Mesothelial cell of epicardium (in vitro differentiated cells): ENCODE data around the gene SUSD5. TPM values are rescaled to one million over a fixed set of nuclear protein-coding genes. Genes with fewer than 3 reads are reported as not detected.
"Not testable (repeated sequence)": the region's sequence is repeated elsewhere in the genome, so short reads cannot be mapped to it uniquely, and the experiment has no call there.

Source experiments
- DNase-seq, 2 experiments: peaks; one replicate each; pipeline ENCODE4 v3.0.0; 2021; ENCODE audit warnings: low spot score in 2 of 2; ENCODE audit not compliant: unreplicated experiment in 2 of 2
- H3K27ac Mint-ChIP-seq: 2 replicates; pipeline ENCODE4 v1.8.0; 2021; ENCODE audit warnings: mixed read lengths
- H3K27me3 Mint-ChIP-seq: 2 replicates; pipeline ENCODE4 v1.8.0; 2021; ENCODE audit warnings: low read depth, mixed read lengths
- H3K36me3 Mint-ChIP-seq: 2 replicates; pipeline ENCODE4 v1.8.0; 2021; ENCODE audit warnings: mixed read lengths
- H3K4me1 Mint-ChIP-seq: 2 replicates; pipeline ENCODE4 v1.8.0; 2021; ENCODE audit warnings: mixed read lengths
- H3K4me3 Mint-ChIP-seq: 2 replicates; pipeline ENCODE4 v1.8.0; 2021; ENCODE audit warnings: mild to moderate bottlenecking, moderate library complexity, mixed read lengths
- H3K9me3 Mint-ChIP-seq: 2 replicates; pipeline ENCODE4 v1.8.0; 2021; ENCODE audit warnings: mixed read lengths
- total RNA-seq: library from RNA; stranded (reverse); gene quantifications from 3 replicates; pipeline ENCODE4 v1.2.1, GENCODE V29; 2021
- TF ChIP-seq, protein P1 (sequence below): fragments of 200-600 bp; sonication (generic); IDR thresholded peaks from one replicate; pipeline ENCODE4 v1.5.0; 2021; ENCODE audit warnings: antibody characterized with exemption; ENCODE audit not compliant: unreplicated experiment

SUSD5 gene
- total RNA-seq, 1 donor from 2014 or later, result 1.3 TPM

DNA sequence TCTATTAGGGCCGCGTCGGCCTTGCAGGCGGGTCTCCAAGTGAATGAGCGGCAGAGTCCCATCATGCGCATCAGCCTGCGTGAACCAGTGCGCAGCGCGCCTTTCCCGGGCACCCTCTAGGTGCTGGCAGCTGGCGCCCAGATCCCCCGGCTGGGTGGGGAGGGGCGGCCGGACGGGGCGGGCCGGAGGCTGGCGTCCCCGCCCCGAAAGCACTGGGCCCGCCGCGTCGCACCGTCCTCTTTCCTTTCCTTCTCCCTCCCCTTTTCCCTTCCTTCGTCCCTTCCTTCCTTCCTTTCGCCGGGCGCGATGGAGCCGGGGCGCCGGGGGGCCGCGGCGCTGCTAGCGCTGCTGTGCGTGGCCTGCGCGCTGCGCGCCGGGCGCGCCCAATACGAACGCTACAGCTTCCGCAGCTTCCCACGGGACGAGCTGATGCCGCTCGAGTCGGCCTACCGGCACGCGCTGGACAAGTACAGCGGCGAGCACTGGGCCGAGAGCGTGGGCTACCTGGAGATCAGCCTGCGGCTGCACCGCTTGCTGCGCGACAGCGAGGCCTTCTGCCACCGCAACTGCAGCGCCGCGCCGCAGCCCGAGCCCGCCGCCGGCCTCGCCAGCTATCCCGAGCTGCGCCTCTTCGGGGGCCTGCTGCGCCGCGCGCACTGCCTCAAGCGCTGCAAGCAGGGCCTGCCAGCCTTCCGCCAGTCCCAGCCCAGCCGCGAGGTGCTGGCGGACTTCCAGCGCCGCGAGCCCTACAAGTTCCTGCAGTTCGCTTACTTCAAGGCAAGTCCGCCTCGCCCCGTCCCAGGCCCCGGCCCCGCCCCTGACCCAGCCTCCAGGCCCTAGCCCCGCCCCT is 104.6 kb downstream of the SUSD5 start, which contains the start of gene CRTAP:
Gene CRTAP (plus strand): TSS at position 243 of the 850 bp plus-strand sequence. CDS start 64 bp downstream, at position 307.
- TF ChIP-seq, protein P1, sequence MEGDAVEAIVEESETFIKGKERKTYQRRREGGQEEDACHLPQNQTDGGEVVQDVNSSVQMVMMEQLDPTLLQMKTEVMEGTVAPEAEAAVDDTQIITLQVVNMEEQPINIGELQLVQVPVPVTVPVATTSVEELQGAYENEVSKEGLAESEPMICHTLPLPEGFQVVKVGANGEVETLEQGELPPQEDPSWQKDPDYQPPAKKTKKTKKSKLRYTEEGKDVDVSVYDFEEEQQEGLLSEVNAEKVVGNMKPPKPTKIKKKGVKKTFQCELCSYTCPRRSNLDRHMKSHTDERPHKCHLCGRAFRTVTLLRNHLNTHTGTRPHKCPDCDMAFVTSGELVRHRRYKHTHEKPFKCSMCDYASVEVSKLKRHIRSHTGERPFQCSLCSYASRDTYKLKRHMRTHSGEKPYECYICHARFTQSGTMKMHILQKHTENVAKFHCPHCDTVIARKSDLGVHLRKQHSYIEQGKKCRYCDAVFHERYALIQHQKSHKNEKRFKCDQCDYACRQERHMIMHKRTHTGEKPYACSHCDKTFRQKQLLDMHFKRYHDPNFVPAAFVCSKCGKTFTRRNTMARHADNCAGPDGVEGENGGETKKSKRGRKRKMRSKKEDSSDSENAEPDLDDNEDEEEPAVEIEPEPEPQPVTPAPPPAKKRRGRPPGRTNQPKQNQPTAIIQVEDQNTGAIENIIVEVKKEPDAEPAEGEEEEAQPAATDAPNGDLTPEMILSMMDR, result no peak
- H3K4me1 Mint-ChIP-seq, result peaks cover 25% of the 10 kb centered on the region
- H3K4me3 Mint-ChIP-seq, result peak within 1 kb of the TSS; percentile 81
- H3K9me3 Mint-ChIP-seq, result peaks cover 5% of the 10 kb centered on the region
- peak within 1 kb of the TSS; percentile 91 for H3K27ac Mint-ChIP-seq
- no peaks in the 10 kb centered on the region for H3K27me3 Mint-ChIP-seq
- peak; percentile 87 to 94 for DNase-seq
- H3K36me3 Mint-ChIP-seq, result no peaks in the 10 kb centered on the region

DNA sequence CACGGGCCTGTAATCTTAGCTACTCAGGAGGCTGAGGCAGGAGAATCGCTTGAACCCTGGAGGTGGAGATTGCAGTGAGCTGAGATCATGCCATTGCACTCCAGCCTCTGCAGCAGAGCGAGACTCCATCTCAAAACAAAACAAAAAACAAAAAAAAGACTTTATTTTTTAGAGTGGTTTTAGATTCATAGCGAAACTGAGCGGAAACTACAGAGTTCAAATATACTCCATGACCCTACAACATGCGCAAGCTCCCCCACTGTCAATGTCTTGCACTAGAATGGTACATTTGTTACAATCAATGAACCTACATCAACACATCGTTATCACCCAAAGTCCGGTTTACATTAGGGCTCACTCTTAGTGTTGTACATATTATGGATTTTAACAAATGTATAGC is 107.0 kb downstream of the SUSD5 start:
- H3K4me3 Mint-ChIP-seq, result no peak overlapping the region
- TF ChIP-seq, protein P1, result no peak
- H3K36me3 Mint-ChIP-seq, result no peaks in the 10 kb centered on the region
- no peak for DNase-seq
- H3K27ac Mint-ChIP-seq, result no peak overlapping the region
- H3K4me1 Mint-ChIP-seq, result peaks cover 25% of the 10 kb centered on the region
- no peaks in the 10 kb centered on the region for H3K27me3 Mint-ChIP-seq
- H3K9me3 Mint-ChIP-seq, result peaks cover 5% of the 10 kb centered on the region

DNA sequence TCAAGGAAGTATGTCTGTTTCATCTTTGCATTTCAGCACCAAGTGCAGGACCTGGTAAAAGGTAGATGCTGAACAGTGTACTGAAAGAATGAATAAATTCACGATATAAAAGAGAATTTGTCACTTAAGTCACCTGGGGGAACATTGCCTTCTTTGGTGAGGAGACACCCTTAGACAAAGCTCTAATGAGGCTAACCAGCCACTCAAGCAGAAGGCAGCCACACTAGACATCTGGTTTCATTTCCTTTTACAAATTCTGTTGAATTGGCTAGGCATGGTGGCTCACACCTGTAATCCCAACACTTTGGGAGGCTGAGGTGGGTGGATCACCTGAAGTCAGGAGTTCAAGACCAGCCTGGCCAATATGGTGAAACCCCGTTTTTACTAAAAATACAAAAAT is 111.8 kb downstream of the SUSD5 start:
- DNase-seq, H3K27ac Mint-ChIP-seq, H3K4me3 Mint-ChIP-seq, H3K4me1 Mint-ChIP-seq, H3K9me3 Mint-ChIP-seq, H3K36me3 Mint-ChIP-seq, H3K27me3 Mint-ChIP-seq: not testable (repeated sequence)

DNA sequence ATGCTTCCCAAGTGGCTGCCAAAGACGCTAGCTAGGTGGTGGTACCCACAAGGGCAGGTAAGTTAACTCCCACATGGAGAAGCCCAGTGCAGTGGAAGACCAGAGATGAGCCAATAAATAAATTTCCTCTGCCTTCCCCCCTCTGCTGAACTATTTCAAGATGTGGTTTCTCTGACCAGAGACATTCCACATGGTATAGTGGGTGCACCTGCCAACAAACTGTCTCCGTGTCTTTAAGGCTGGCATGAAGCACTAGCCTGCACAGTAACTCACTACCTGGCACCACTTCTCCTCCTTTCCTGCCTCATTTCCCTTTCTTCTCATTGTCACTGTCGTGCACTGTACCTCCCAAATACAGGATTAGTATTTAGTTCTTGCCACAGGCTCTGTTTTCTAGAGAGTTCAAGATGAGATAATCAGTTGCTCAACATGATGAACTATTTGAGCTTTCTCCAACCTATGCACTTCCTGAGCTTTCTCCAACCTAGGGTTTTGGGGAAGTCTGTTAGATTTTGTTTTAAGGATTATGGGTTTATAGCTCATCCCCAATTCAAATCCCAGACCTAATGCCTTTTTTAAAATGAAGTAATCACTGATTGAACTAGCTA is 113.2 kb downstream of the SUSD5 start:
- Mint-ChIP-seq H3K4me3 (no peak overlapping the region), H3K4me1 (no peaks in the 10 kb centered on the region), H3K27me3 (no peaks in the 10 kb centered on the region), H3K9me3 (no peaks in the 10 kb centered on the region), H3K36me3 (no peaks in the 10 kb centered on the region), H3K27ac (no peak overlapping the region)
- no peak for DNase-seq
- TF ChIP-seq, protein P1, result no peak

DNA sequence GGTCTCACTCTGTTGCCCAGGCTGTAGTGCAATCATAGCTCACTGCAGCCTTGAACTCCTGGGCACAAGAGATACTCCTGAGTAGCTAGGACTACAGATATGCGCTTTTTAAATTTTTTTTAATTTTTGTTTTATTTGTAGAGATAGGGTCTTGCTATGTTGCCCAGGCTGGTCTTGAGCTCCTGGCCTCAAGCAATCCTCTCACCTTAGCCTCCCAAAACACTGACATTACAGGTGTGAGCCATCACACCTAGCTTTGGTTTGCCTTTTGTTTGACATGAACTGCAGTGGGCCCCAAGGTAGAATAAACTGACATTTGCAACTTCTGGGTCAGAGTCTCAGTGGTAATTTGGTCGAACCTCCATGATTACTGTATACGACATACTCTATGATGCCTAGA is 113.8 kb downstream of the SUSD5 start:
- Mint-ChIP-seq H3K4me3 (no peak overlapping the region), H3K27me3 (no peaks in the 10 kb centered on the region), H3K4me1 (no peaks in the 10 kb centered on the region), H3K36me3 (no peaks in the 10 kb centered on the region), H3K9me3 (no peaks in the 10 kb centered on the region), H3K27ac (no peak overlapping the region)
- TF ChIP-seq, protein P1, result no peak
- no peak for DNase-seq

DNA sequence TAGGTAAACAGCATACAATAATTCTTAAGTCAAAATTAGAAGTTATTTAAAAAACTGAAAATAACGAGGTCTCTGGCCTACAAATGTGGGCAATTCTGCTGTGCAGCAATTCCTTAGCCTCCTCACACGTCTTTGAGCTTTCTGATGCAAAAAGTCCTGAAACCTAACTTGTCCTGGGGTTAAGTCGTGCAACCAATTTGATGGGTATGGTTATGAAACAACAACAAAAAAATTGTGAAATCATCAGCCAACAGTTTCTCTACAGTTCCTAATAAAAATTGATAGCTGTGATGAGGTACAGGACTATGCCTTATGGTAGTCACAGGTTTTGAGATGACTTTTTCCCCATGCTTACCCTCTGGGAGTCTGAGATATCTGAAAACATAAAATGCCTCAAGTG is 115.1 kb downstream of the SUSD5 start:
- H3K4me1 Mint-ChIP-seq, result peaks cover 4% of the 10 kb centered on the region
- no peak overlapping the region for H3K27ac Mint-ChIP-seq
- no peaks in the 10 kb centered on the region for H3K36me3 Mint-ChIP-seq
- no peak for DNase-seq
- H3K27me3 Mint-ChIP-seq, result no peaks in the 10 kb centered on the region
- H3K4me3 Mint-ChIP-seq, result no peak overlapping the region
- H3K9me3 Mint-ChIP-seq, result no peaks in the 10 kb centered on the region
- TF ChIP-seq, protein P1, result no peak
